K562 (cell line): Measurements from ENCODE around the gene GDAP1L1. TPM values are rescaled to one million over a fixed set of nuclear protein-coding genes. Genes with fewer than 3 reads are reported as not detected.

Experiments used
- ATAC-seq: fragments of 200-7000 bp; cut with Tn5 transposase; 3 replicates; pipeline ENCODE4 v1.9.1; 2020; ENCODE audit warnings: moderate library complexity
- BruUV-seq: library from RNA; stranded (reverse); fragments of 400-500 nt; replicated peaks from 2 replicates; lab custom pipeline; 2021; lab: Mats Ljungman, UMichigan
- CTCF ChIA-PET: fragments of 300-600 bp; formaldehyde crosslinking; extraction: SDS; loops from one replicate; lab custom pipeline; 2021; ENCODE audit warnings: low intra/inter-chr PET ratio; lab: Yijun Ruan, JAX
- POLR2A ChIA-PET: fragments of 300-600, 350-650 bp; sonication (Branson Sonifier 250); formaldehyde crosslinking; extraction: SDS; loops from one replicate; lab custom pipeline; 2021; ENCODE audit warnings: antibody characterized with exemption, inconsistent platforms; lab: Yijun Ruan, JAX
- DNase-seq, 4 experiments: peaks; one replicate each; pipeline versions ENCODE4 v3.0.0 to v3.0.0-alpha.2; 2011 to 2018; ENCODE audit warnings: low spot score in 3 of 4, mixed read lengths in 3 of 4; ENCODE audit errors: extremely low read depth in 1 of 4
- FAIRE-seq: peaks from 2 replicates; lab custom pipeline; 2011; peaks lifted over from hg19 to GRCh38; lab: Jason Lieb, UNC
- H2AFZ ChIP-seq: 2 replicates; pipeline ENCODE4 v1.6.0; 2011; ENCODE audit warnings: low read depth, low read length, control low read depth, inconsistent platforms
- H3K27ac ChIP-seq: fragments of 200-600 bp; 3 replicates; pipeline ENCODE4 v1.8.0; 2011; ENCODE audit warnings: low read depth, mild to moderate bottlenecking, control low read depth, inconsistent platforms, low read length, moderate library complexity, mixed read lengths; ENCODE audit errors: extremely low read depth
- H3K27me3 ChIP-seq, 2 experiments: fragments of 300-600 bp in 1 of 2; 2 replicates in 1 of 2; 3 replicates in 1 of 2; pipeline versions ENCODE4 v1.6.0 to v1.8.0; 2011; ENCODE audit warnings: inconsistent platforms in 2 of 2, low read length in 2 of 2, mild to moderate bottlenecking in 1 of 2, mixed read lengths in 1 of 2, moderate library complexity in 1 of 2; ENCODE audit not compliant: control insufficient read depth in 2 of 2, insufficient read depth in 2 of 2
- H3K36me3 ChIP-seq: fragments of 300-600 bp; 3 replicates; pipeline ENCODE4 v1.8.0; 2011; ENCODE audit warnings: mild to moderate bottlenecking, low read length, inconsistent platforms; ENCODE audit not compliant: control insufficient read depth, insufficient read depth
- H3K4me1 ChIP-seq, 2 experiments: fragments of 200-600 bp in 1 of 2; replicated peaks in 1 of 2; 2 replicates in 1 of 2; 3 replicates in 1 of 2; pipeline versions ENCODE4 v1.5.1 to v1.8.0; 2011; ENCODE audit warnings: inconsistent platforms in 2 of 2, low read length in 2 of 2, mild to moderate bottlenecking in 1 of 2, mixed read lengths in 1 of 2, moderate library complexity in 1 of 2; ENCODE audit not compliant: control insufficient read depth in 2 of 2, insufficient read depth in 2 of 2
- H3K4me2 ChIP-seq: 2 replicates; pipeline ENCODE4 v1.6.1; 2011; ENCODE audit warnings: low read length, control low read depth, inconsistent platforms, mixed read lengths; ENCODE audit not compliant: insufficient read depth
- H3K4me3 ChIP-seq: fragments of 200-600 bp; sonication (generic), shearing (Covaris generic); 2 replicates; pipeline ENCODE4 v1.5.1; 2016; ENCODE audit warnings: control low read depth, inconsistent platforms
- H3K79me2 ChIP-seq: fragments of 200-600 bp; 3 replicates; pipeline ENCODE4 v1.8.0; 2011; ENCODE audit warnings: low read length, inconsistent platforms; ENCODE audit not compliant: control insufficient read depth, insufficient read depth
- H3K9ac ChIP-seq, 2 experiments: 2 replicates each; pipeline versions ENCODE4 v1.6.0 to v1.6.1; 2011; ENCODE audit warnings: low read depth in 2 of 2, low read length in 2 of 2, control low read depth in 1 of 2, inconsistent platforms in 1 of 2, mild to moderate bottlenecking in 1 of 2, mixed read lengths in 1 of 2; ENCODE audit not compliant: insufficient read depth in 1 of 2
- H3K9me1 ChIP-seq: one replicate; pipeline ENCODE4 v1.6.0; 2011; ENCODE audit warnings: inconsistent platforms, mild to moderate bottlenecking, low read length, moderate library complexity; ENCODE audit not compliant: control insufficient read depth, insufficient read depth
- H3K9me3 ChIP-seq: replicated peaks from 2 replicates; pipeline ENCODE4 v1.5.1; 2011; ENCODE audit warnings: low read depth, low read length, inconsistent platforms; ENCODE audit not compliant: control insufficient read depth, insufficient read depth
- H4K20me1 ChIP-seq: replicated peaks from 2 replicates; pipeline ENCODE4 v1.6.1; 2011; ENCODE audit warnings: low read length, inconsistent platforms, mixed read lengths; ENCODE audit not compliant: control insufficient read depth, insufficient read depth
- IRF2 ChIP-seq: sonication (generic); formaldehyde crosslinking; IDR thresholded peaks from 2 replicates; pipeline ENCODE4 v1.8.1; 2022; ENCODE audit warnings: mild to moderate bottlenecking, missing genetic modification reagents
- MAFK ChIP-seq: IDR thresholded peaks from 2 replicates; pipeline ENCODE4 v1.6.1; 2011; ENCODE audit warnings: low read length, improper control_type of control experiment
- PKNOX1 ChIP-seq: fragments of 450-650 bp; IDR thresholded peaks from 2 replicates; pipeline ENCODE4 v1.6.1; 2016
- SIRT6 ChIP-seq: IDR thresholded peaks from one replicate; pipeline ENCODE4 v1.6.1; 2012; ENCODE audit warnings: low read depth, mild to moderate bottlenecking, control low read depth, inconsistent platforms, low read length, moderate library complexity
- ZNF277 ChIP-seq: fragments of 250-450 bp; sonication (Bioruptor Pico); IDR thresholded peaks from 2 replicates; pipeline ENCODE4 v1.8.0; 2022; ENCODE audit warnings: inconsistent platforms, mild to moderate bottlenecking, moderate library complexity, borderline replicate concordance
- WGBS: fragments of 100-300 bp; shearing (Covaris generic); methylation state at CpG from one replicate; pipeline ENCODE4 v1.1.6; 2016; ENCODE audit warnings: low coverage, mixed read lengths; ENCODE audit not compliant: insufficient coverage; ENCODE audit errors: missing lambda C conversion rate; 5-methylcytosine and 5-hydroxymethylcytosine counted together
- in situ Hi-C: fragments of 300-500 bp; cut with MboI; formaldehyde crosslinking; loops from 4 replicates; pipeline ENCODE4 v1.15.0; 2018; ENCODE audit warnings: inconsistent platforms, mixed read lengths
- intact Hi-C: fragments of 100-400 bp; cut with micrococcal nuclease; formaldehyde crosslinking; loops from 2 replicates; pipeline ENCODE4 v1.14.2; 2022
- polyA plus RNA-seq, 8 experiments: library from polyadenylated mRNA; depleted of rRNA in 4 of 8; stranded (reverse) in 5 of 8; unstranded in 3 of 8; fragments of >200 nt; fragmentation: Nextera tagmentation in 2 of 8; fragmentation: Illumina TruSeq in 1 of 8; extraction: Ambion mirVana in 2 of 8; extraction: Trizol in 1 of 8; gene quantifications; 2 replicates each; pipeline versions ENCODE4 v1.2.1 to v1.2.3, GENCODE V29; 2011 to 2014; ENCODE audit warnings: inconsistent platforms in 1 of 8, missing spikeins in 1 of 8
- total RNA-seq, 7 experiments: library from RNA; depleted of rRNA in 6 of 7; stranded (reverse); fragments of >200 nt in 6 of 7; fragmentation: Illumina TruSeq in 2 of 7; extraction: Trizol in 2 of 7; gene quantifications; 2 replicates each; pipeline versions ENCODE4 v1.2.1 to v1.2.3, GENCODE V29; 2011 to 2021; ENCODE audit warnings: low replicate concordance in 1 of 7
- TF ChIP-seq, protein P1 (sequence below): sonication (generic); formaldehyde crosslinking; IDR thresholded peaks from 2 replicates; pipeline ENCODE4 v1.8.0; 2022; ENCODE audit warnings: missing genetic modification reagents, mild to moderate bottlenecking, borderline replicate concordance
- TF ChIP-seq, protein P2 (sequence below): sonication (generic); formaldehyde crosslinking; IDR thresholded peaks from 2 replicates; pipeline ENCODE4 v1.8.1; 2023; ENCODE audit warnings: missing genetic modification reagents, mild to moderate bottlenecking, borderline replicate concordance

The GDAP1L1 gene
- total and polyA plus RNA-seq, 9 of the 15 experiments (the other 6 are each of a cell fraction or from before 2014, with no cell fraction given): 0.06 to 0.40 (median 0.19) TPM; not detected in 5

- no peak overlapping the region for H3K4me2 ChIP-seq
- intact Hi-C loops (no loop called here), in situ Hi-C loops (no loop called here)
- no peak overlapping the region for H3K9ac ChIP-seq
- peaks cover 6 to 7% of the 10 kb centered on the region in 2 experiments; a peak in 4 of 5 replicates for H3K4me1 ChIP-seq
- TF ChIP-seq SIRT6: no peak
- TF ChIP-seq, protein P1, sequence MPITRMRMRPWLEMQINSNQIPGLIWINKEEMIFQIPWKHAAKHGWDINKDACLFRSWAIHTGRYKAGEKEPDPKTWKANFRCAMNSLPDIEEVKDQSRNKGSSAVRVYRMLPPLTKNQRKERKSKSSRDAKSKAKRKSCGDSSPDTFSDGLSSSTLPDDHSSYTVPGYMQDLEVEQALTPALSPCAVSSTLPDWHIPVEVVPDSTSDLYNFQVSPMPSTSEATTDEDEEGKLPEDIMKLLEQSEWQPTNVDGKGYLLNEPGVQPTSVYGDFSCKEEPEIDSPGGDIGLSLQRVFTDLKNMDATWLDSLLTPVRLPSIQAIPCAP: no peak
- TF ChIP-seq IRF2: no peak
- TF ChIP-seq, protein P2, sequence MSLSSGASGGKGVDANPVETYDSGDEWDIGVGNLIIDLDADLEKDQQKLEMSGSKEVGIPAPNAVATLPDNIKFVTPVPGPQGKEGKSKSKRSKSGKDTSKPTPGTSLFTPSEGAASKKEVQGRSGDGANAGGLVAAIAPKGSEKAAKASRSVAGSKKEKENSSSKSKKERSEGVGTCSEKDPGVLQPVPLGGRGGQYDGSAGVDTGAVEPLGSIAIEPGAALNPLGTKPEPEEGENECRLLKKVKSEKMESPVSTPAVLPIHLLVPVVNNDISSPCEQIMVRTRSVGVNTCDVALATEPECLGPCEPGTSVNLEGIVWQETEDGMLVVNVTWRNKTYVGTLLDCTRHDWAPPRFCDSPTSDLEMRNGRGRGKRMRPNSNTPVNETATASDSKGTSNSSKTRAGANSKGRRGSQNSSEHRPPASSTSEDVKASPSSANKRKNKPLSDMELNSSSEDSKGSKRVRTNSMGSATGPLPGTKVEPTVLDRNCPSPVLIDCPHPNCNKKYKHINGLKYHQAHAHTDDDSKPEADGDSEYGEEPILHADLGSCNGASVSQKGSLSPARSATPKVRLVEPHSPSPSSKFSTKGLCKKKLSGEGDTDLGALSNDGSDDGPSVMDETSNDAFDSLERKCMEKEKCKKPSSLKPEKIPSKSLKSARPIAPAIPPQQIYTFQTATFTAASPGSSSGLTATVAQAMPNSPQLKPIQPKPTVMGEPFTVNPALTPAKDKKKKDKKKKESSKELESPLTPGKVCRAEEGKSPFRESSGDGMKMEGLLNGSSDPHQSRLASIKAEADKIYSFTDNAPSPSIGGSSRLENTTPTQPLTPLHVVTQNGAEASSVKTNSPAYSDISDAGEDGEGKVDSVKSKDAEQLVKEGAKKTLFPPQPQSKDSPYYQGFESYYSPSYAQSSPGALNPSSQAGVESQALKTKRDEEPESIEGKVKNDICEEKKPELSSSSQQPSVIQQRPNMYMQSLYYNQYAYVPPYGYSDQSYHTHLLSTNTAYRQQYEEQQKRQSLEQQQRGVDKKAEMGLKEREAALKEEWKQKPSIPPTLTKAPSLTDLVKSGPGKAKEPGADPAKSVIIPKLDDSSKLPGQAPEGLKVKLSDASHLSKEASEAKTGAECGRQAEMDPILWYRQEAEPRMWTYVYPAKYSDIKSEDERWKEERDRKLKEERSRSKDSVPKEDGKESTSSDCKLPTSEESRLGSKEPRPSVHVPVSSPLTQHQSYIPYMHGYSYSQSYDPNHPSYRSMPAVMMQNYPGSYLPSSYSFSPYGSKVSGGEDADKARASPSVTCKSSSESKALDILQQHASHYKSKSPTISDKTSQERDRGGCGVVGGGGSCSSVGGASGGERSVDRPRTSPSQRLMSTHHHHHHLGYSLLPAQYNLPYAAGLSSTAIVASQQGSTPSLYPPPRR (CRISPR knock-in tag): no peak
- no peak for TF ChIP-seq PKNOX1
- no peak for TF ChIP-seq MAFK
- no peak for TF ChIP-seq ZNF277 (CRISPR knock-in tag)
- no peak overlapping the region for H3K27ac ChIP-seq
- ATAC-seq: no peak
- no peak for FAIRE-seq
- H2AFZ ChIP-seq: no peak overlapping the region
- no peaks in the 10 kb centered on the region for H3K27me3 ChIP-seq
- ChIA-PET POLR2A (no interaction called here), CTCF (no interaction called here)
- peaks cover 3% of the 10 kb centered on the region for H3K9me1 ChIP-seq
- H3K79me2 ChIP-seq: peaks cover 5% of the 10 kb centered on the region; the same call in 1 of the 3 replicates
- DNase-seq: no peak
- no peak overlapping the region for H3K4me3 ChIP-seq
- no peaks in the 10 kb centered on the region for H3K9me3 ChIP-seq
- H3K36me3 ChIP-seq: peaks cover 81% of the 10 kb centered on the region
- H4K20me1 ChIP-seq: 0 out of 2 replicates have a peak, but pooled peaks cover 6% of the 10 kb centered on the region
- WGBS: 91% methylated on average over 2 of the region's 2 CpGs
- BruUV-seq: no TSS peak
Observed at GRCh38 chr20:44200983-44201382, 46.1 kb upstream of the GDAP1L1 start.
